Ascending aorta (tissue), 2 donors: ENCODE data around the gene ANKRD53. TPM values are rescaled to one million over a fixed set of nuclear protein-coding genes. Genes with fewer than 3 reads are reported as not detected.
A peak's percentile ranks its signal among the peaks of the same experiment; 100 is the strongest.

Experiments used
- DNase-seq, 2 donors: peaks; one replicate each; pipeline ENCODE4 v3.0.0-alpha.2; 2019; ENCODE audit warnings: low spot score in 2 of 2
- H3K27ac ChIP-seq, 2 donors: fragments of 200-600 bp; sonication (generic); one replicate each; pipeline ENCODE4 v1.5.1; 2016 to 2017; ENCODE audit warnings: mild to moderate bottlenecking in 1 of 2
- H3K27me3 ChIP-seq: fragments of 200-600 bp; sonication (generic); one replicate; pipeline ENCODE4 v1.5.1; 2017
- H3K36me3 ChIP-seq, 2 donors: fragments of 200-600 bp; sonication (generic); one replicate each; pipeline ENCODE4 v1.5.1; 2016
- H3K4me1 ChIP-seq, 2 donors: fragments of 200-600 bp; sonication (generic); one replicate each; pipeline ENCODE4 v1.5.1; 2016 to 2017; ENCODE audit warnings: mild to moderate bottlenecking in 1 of 2
- H3K4me3 ChIP-seq, 2 donors: fragments of 200-600 bp; sonication (generic); one replicate each; pipeline ENCODE4 v1.5.1; 2016 to 2017; ENCODE audit warnings: mild to moderate bottlenecking in 1 of 2
- H3K9me3 ChIP-seq, 2 donors: fragments of 200-600 bp; sonication (generic); one replicate each; pipeline ENCODE4 v1.5.1; 2016
- intact Hi-C: fragments of 100-400 bp; cut with DNase I; formaldehyde crosslinking; loops from one replicate; pipeline ENCODE4 v1.15.1; 2023
- total RNA-seq: library from RNA; depleted of rRNA; stranded (reverse); fragments of >200 nt; gene quantifications from one replicate; pipeline ENCODE4 v1.1.0, GENCODE V29; 2016
- TF ChIP-seq, protein P1 (sequence below), 3 experiments: fragments of 200-600 bp in 2 of 3; fragments of 450-650 bp in 1 of 3; sonication (generic) in 2 of 3; IDR thresholded peaks; one replicate each; pipeline ENCODE4 v1.5.1; 2016 to 2019; ENCODE audit warnings: antibody characterized with exemption in 3 of 3, mild to moderate bottlenecking in 1 of 3, moderate library complexity in 1 of 3

ANKRD53 gene
- total RNA-seq, 1 donor from 2014 or later, result 1.4 TPM

DNA sequence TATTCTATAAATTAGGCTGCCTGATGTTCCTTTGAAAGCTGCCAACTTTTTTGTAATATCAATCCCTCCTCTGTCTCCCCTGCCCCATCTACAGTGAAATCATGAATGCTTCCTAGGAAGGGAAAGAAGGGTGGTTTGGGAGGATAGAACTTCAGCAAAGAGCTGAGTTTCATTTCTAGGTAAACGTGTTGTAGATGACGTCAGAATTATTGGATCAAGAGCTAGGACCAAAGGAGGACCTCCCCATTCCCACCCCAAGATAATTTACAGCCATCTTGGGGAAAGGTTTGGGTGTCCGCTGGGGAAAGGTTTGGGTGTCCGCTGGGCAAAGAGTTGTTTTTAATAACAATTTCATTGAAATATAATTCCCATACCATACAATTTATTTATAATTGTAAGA lies 11.2 kb upstream of the ANKRD53 start:
- intact Hi-C loops, result no loop called here

DNA sequence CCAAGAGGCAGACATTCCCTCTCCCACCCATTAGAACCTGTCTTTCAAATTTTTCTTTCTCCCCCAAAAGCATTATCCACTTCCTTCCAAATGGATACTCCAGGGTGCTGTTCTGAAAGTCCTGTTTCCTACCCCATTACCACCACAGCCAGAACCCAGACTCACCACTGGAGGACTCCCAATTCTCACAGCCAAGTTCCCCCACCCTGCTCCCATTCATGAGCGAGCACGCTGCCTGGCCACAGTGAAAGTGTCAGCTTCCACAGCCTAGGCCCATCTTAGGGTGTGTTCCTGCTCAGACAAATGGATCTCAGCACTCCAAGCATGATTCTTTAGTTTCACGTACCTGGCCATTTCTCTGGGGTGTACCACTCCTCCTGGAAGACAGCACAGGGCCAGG lies 3.8 kb upstream of the ANKRD53 start:
- no peak overlapping the region for H3K27ac ChIP-seq
- DNase-seq, result no peak
- peaks cover 0 to 16% of the 10 kb centered on the region in 2 donors for H3K4me1 ChIP-seq
- H3K27me3 ChIP-seq, result no peaks in the 10 kb centered on the region
- TF ChIP-seq, protein P1, sequence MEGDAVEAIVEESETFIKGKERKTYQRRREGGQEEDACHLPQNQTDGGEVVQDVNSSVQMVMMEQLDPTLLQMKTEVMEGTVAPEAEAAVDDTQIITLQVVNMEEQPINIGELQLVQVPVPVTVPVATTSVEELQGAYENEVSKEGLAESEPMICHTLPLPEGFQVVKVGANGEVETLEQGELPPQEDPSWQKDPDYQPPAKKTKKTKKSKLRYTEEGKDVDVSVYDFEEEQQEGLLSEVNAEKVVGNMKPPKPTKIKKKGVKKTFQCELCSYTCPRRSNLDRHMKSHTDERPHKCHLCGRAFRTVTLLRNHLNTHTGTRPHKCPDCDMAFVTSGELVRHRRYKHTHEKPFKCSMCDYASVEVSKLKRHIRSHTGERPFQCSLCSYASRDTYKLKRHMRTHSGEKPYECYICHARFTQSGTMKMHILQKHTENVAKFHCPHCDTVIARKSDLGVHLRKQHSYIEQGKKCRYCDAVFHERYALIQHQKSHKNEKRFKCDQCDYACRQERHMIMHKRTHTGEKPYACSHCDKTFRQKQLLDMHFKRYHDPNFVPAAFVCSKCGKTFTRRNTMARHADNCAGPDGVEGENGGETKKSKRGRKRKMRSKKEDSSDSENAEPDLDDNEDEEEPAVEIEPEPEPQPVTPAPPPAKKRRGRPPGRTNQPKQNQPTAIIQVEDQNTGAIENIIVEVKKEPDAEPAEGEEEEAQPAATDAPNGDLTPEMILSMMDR (IDR thresholded peaks at IDR 0.05), result no peak
- H3K36me3 ChIP-seq, result no peaks in the 10 kb centered on the region
- H3K4me3 ChIP-seq, result no peak overlapping the region
- no peaks in the 10 kb centered on the region for H3K9me3 ChIP-seq
- intact Hi-C loops, result loop anchor here (10.0 kb wide), 1 partner anchor 670 kb away; the partner anchor contains the start of gene FAM136A

More for the DNA sequence above, 11.2 kb upstream of the ANKRD53 start:
- Histone ChIP-seq H3K4me1 (peaks cover 0 to 4% of the 10 kb centered on the region in 2 donors), H3K9me3 (no peaks in the 10 kb centered on the region), H3K36me3 (no peaks in the 10 kb centered on the region), H3K4me3 (no peak overlapping the region), H3K27ac (no peak overlapping the region), H3K27me3 (no peaks in the 10 kb centered on the region)
- TF ChIP-seq, protein P1 (IDR thresholded peaks at IDR 0.05), result no peak
- no peak for DNase-seq

DNA sequence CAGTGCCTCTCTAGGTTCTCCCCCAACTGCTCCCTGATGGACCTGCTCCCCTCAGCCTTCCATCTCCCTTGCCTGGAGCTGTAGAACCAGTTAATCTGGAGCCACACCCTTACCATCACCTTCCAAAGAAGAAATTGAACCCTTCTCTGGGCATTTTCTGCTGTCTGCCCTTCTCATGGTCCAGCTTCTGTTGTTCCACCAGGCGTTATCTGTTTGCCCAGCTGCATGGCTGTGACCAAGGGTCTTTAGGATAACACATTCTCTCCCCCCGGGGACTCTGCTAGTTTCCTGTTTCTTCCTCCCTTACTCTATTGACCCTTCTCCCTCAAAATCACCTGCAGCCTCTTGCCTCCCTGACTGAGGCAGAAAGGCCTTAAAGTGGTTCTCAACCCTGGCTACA lies 3.2 kb upstream of the ANKRD53 start:
- intact Hi-C loops, result loop anchor here (5.0 to 10.0 kb wide), 4 partner anchors 152 to 728 kb away; partner anchors contain the start of genes FAM136A, PAIP2B and TIA1
- no peak overlapping the region for H3K27ac ChIP-seq
- H3K4me3 ChIP-seq, result no peak overlapping the region
- H3K27me3 ChIP-seq, result no peaks in the 10 kb centered on the region
- no peak for DNase-seq
- no peaks in the 10 kb centered on the region for H3K9me3 ChIP-seq
- no peaks in the 10 kb centered on the region for H3K36me3 ChIP-seq
- TF ChIP-seq, protein P1 (IDR thresholded peaks at IDR 0.05), result no peak
- peaks cover 0 to 16% of the 10 kb centered on the region in 2 donors for H3K4me1 ChIP-seq

DNA sequence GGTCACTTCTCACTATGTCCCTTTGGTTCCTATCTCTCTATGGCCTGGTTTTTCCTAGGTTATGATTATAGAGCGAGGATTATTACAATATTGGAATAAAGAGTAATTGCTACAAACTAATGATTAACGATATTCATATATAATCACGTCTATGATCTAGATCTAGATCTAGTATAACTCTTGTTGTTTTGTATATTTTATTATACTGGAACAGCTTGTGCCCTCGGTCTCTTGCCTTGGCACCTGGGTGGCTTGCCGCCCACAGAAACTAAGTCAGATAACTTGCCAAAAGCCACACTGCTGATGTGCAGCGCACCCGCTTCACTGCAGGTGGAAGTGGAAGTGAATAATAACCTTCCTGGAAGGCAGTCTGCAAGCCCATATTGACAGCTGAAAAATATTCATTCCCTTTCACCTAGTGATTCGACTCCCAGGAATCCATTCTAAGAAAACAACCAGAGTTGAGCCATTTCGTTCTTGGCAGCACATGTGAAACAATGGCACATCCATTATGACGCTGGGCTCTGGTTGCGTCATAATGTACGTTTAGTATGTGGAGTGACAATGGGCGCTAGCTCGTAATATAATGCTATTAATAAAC lies 725 bp upstream of the ANKRD53 start:
- TF ChIP-seq, protein P1 (IDR thresholded peaks at IDR 0.05), result no peak
- Histone ChIP-seq H3K4me1 (peaks cover 0 to 16% of the 10 kb centered on the region in 2 donors), H3K36me3 (no peaks in the 10 kb centered on the region), H3K4me3 (peak overlapping the region; percentile 64 to 75), H3K9me3 (no peaks in the 10 kb centered on the region), H3K27ac (peak overlapping the region; percentile 82 to 94), H3K27me3 (no peaks in the 10 kb centered on the region)
- intact Hi-C loops, result loop anchor here (1.0 to 10.0 kb wide), 6 partner anchors 17 to 730 kb away; partner anchors contain the start of genes FAM136A, NAGK, PAIP2B and TEX261
- peak in 1 of 2 donors; percentile 92 for DNase-seq

DNA sequence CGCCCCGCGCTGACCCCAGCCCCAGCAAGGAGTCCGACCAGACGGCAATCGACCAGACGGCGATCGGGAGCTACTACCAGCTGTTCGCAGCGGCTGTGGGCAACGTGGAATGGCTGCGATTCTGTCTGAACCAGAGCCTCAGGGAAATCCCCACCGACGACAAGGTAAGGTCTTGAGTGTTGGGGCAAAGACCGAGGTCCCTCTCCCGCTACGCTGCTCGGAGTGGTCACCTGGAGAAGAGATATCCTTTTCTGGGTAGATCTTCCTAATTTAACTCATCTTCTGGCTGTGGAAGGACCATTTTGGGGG lies 704 bp downstream of the ANKRD53 start:
- Histone ChIP-seq H3K27me3 (no peaks in the 10 kb centered on the region), H3K9me3 (no peaks in the 10 kb centered on the region), H3K4me1 (peaks cover 0 to 16% of the 10 kb centered on the region in 2 donors), H3K27ac (peak overlapping the region; percentile 82 to 94), H3K4me3 (peak overlapping the region; percentile 75 to 94), H3K36me3 (peaks cover 0 to 5% of the 10 kb centered on the region in 2 donors)
- DNase-seq, result no peak
- intact Hi-C loops, result loop anchor here (5.0 to 10.0 kb wide), 4 partner anchors 148 to 732 kb away; partner anchors contain the start of genes FAM136A, PAIP2B and TIA1
- TF ChIP-seq, protein P1 (IDR thresholded peaks at IDR 0.05), result no peak
